Skeletal muscle cell (primary cell): Measurements from ENCODE around the gene BRPF3.

ENCODE experiments used
- DNase-seq: peaks from one replicate; pipeline ENCODE4 v3.0.0-alpha.2; 2010; ENCODE audit warnings: low read depth
- H3K4me3 ChIP-seq: 2 replicates; pipeline ENCODE4 v1.5.1; 2011; ENCODE audit warnings: low read depth, mild to moderate bottlenecking, control low read depth, low read length, moderate library complexity

The BRPF3 gene

GRCh38 chr6:36226438-36227047, 30.0 kb downstream of the BRPF3 start:
- DNase-seq = no peak
- no peak overlapping the region for H3K4me3 ChIP-seq

- DNase-seq = no peak
- H3K4me3 ChIP-seq = no peak overlapping the region
These were observed 31.1 kb downstream of the BRPF3 start for GRCh38 chr6:36227379-36228228.

GRCh38 chr6:36229223-36229622, 32.7 kb downstream of the BRPF3 start:
- no peak for DNase-seq
- no peak overlapping the region for H3K4me3 ChIP-seq

DNA sequence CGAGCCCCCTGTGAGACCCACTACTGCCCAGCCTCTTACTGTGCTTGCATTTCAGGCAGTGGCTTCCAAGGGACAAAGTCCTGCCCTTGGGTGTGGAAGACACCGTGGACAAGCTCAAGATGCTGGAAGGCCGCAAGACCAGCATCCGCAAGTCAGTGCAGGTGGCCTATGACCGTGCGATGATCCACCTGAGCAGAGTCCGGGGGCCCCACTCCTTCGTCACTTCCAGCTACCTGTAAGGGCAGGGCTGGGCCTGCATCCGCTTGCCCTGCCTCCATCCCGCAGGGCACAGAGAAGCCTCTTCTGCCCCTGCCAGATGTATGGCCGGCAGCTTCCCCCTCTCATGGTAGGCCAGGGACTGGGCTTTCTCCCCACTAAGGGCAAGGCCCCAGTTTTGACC, 33.8 kb downstream of the BRPF3 start:
- DNase-seq = no peak
- no peak overlapping the region for H3K4me3 ChIP-seq

GRCh38 chr6:36232172-36232571, 35.6 kb downstream of the BRPF3 start:
- no peak for DNase-seq
- no peak overlapping the region for H3K4me3 ChIP-seq

DNA sequence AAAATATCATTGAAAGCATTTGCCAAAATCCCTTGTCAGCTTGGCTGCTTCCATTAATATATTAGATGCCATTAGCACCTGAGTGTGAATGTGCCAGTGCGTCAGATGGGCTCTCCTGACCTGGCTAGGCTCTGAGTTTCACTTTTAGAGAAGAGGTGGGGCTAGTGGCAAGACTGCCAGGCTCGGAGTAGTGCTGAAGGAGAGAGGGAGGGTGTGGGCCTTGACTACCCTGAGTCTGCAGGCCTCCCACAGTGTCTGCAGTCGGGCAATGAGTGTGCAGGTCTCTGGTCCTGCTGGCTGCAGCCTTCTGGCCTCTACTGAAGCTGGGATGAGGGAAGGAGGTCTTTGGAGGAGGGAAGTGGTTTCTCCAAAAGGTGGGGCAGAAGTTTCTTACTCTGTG, 38.8 kb downstream of the BRPF3 start:
- no peak for DNase-seq
- H3K4me3 ChIP-seq = no peak overlapping the region

- no peak for DNase-seq
These were observed 39.3 kb downstream of the BRPF3 start for GRCh38 chr6:36235862-36236261.

DNA sequence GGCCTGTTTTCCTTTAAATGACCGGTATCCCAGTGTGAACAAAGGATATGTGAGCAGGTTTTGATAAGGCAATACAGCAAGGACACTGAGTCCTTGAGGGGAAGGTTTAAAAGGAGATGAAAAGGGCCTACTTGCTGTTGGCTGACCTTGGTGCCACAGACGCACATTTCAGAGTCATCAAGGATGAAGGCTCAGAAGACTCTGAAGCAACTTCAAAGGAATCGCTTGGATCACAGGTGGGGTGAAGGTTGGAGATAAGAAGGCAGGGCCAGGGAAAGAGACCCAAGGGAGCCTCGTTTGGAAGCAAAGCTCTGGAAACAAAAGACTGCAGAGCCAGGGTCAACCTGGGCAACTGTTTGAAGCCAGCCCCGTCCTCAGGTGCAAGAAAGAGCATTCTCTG, 43.2 kb downstream of the BRPF3 start:
- H3K4me3 ChIP-seq = no peak overlapping the region
- DNase-seq = no peak

More at GRCh38 chr6:36235862-36236261, 39.3 kb downstream of the BRPF3 start:
- H3K4me3 ChIP-seq = no peak overlapping the region

GRCh38 chr6:36241728-36242127, 45.2 kb downstream of the BRPF3 start:
- H3K4me3 ChIP-seq = no peak overlapping the region
- peak; percentile 17 for DNase-seq

GRCh38 chr6:36242161-36242560, 45.6 kb downstream of the BRPF3 start:
- no peak for DNase-seq
- no peak overlapping the region for H3K4me3 ChIP-seq

- H3K4me3 ChIP-seq = no peak overlapping the region
- no peak for DNase-seq
These were observed 46.1 kb downstream of the BRPF3 start for GRCh38 chr6:36242626-36243025.

GRCh38 chr6:36243562-36244212, 47.1 kb downstream of the BRPF3 start:
- DNase-seq = no peak
- no peak overlapping the region for H3K4me3 ChIP-seq

DNA sequence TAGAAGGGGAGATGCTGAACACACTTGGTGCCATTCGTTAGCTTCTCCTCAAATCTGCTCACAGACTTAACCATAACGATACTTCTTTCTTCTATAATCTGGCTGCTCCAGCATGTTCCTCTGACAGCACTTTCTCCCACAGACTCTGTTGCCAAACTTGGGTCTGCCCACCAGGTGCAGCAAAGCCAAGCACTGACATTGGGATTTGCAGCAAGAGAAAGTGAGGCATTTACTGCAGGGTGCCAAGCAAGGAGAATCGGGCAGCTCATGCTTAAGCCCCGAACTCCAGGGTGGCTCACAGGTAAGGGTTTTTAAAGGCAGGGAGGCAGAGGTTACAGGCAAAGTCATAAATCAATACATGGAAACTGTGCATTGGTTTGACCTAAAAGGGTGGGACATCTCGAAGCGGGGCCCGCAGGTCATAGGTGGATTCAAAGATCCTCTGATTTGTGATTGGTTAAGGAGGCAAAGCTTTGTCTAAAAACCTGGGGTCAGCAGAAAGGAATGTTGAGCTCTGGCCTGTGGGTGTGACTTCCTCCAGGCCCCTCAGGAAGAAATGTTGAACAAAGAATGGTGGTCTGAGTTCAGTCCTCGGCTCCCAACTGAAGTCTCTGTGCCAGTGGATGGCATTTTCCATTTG, 48.2 kb downstream of the BRPF3 start:
- H3K4me3 ChIP-seq = no peak overlapping the region
- DNase-seq = no peak

DNA sequence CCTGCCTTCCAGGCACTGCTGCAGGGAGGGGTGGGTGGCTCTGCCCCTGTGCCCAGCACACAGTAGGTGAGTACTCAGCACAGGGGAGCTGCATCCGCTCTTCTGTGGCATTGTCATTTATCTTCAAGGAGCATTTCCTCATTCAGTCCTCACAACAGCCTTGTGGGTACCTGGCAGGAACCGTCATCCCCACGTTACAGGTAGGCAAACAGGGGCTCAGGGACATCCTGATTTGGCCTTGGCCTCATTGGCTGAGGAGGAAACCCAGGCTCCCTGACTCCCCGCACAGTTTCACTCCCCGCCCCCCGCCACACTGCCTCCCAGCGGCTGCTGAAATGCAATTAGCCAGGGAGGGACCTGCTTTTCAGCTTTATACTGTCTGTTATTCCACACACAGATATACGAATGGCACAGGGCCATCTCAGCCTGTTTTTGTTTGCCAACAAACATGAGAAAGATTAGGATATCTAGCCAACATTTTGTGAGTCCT, 49.1 kb downstream of the BRPF3 start:
- no peak overlapping the region for H3K4me3 ChIP-seq
- DNase-seq = no peak

DNA sequence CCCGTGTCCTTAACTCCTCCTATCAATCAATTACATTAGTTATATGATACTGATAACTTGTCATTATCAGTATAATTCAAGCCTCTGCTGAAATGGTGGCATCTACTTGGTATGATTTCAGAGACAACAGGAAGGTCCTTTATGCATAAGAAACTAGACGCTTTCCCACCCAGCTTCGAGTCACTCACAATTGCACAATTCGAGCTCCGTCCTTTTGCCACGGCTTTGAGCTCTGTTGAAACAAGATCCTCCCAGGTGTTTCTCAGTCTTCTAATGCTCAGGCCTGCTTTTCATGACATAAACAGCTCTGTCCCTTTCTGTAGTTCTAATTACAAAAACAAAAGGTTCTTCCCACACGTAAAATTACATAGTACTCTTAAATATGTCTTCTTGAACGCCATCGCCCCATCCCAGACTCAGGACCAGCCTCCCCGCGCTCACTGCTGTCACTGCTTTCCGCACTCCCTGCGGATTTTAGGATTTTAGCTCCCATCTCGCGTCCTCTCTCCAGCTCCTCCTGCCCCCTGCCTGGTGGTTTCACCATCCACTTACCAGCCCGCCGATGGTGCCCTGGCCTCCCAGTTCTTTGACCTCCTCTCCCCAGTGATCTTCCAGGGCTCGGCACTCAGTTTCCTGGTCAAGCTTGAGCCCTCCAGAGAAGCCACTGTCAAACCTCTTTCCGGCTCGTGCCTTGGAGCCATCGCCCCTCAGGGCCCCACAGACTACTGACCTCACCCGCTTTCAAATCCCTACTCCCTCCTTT, 50.1 kb downstream of the BRPF3 start:
- no peak overlapping the region for H3K4me3 ChIP-seq
- DNase-seq = peak; percentile 21

DNA sequence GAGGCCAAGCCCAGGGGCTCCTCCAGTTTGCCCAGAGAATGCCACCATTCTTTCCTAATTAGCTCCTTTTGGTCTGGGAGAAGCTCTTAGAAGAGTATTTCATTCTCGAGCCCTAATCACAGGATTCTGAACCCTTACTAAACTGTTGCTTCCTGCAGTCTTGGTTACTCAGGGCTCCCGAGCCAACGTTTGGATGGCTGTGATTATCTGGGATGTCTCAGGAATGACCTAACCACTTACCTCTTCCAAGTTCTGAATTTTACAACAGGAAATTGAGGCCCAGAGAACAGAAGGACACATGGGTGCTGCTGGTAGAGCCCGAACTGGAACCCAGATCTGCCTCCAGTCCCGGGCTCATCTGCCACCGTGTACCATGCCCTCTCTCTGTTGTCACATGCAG, 51.1 kb downstream of the BRPF3 start:
- no peak for DNase-seq
- H3K4me3 ChIP-seq = no peak overlapping the region

DNA sequence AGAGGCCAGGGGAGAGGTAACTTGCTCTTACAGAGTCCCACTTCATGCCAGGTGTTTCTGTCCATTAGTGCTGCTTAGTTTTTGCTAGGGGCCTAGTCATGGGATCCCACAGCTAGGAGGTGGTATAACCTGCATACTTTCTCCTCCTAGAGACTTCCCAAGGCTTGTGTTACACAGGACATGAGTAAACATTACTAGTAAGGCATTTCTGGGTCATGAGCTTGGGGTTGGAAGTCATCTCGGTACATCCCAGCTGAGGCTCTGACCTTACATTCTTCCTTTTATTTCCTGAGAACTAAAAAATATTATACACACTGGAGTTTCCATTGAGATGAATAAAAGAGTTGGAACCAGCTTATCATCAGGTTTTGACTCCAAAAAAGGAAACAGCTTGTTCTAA, 52.4 kb downstream of the BRPF3 start:
- peak; percentile 16 for DNase-seq

GRCh38 chr6:36249536-36249935, 53.0 kb downstream of the BRPF3 start:
- peak; percentile 26 for DNase-seq
- no peak overlapping the region for H3K4me3 ChIP-seq

More for the DNA sequence above, 52.4 kb downstream of the BRPF3 start:
- no peak overlapping the region for H3K4me3 ChIP-seq

GRCh38 chr6:36252005-36252404, 55.5 kb downstream of the BRPF3 start:
- DNase-seq = no peak
- H3K4me3 ChIP-seq = no peak overlapping the region
